ENCODE measurements around the gene F7. TPM values are rescaled to one million over a fixed set of nuclear protein-coding genes. Genes with fewer than 3 reads are reported as not detected.
"Not testable (repeated sequence)": the region's sequence is repeated elsewhere in the genome, so short reads cannot be mapped to it uniquely, and the experiment has no call there.

F7 gene
- polyA plus RNA-seq, 1 experiment: 0.06 TPM

DNA sequence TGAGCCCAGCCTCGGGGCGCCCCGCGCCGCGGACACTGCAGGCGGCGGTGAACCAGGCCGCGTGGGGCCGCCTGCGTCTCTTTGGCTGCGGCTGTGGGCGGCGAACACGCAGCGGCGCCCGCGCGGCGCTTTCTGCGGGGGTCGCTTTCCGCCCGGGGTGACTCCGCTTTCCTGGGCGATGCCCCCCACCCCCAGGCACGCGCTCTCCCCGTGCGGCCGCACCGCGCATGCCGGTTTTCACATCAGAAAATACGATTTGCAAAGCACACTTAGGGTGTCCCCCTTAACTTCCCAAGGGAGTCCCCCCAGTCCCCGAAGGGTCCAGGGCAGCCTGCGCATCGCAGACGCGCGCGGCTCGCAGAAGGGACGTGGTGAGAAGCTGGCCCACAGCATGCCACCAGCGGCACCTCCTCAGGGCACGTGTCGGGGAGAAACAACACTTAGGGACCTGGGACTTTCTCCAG, 5.3 kb downstream of the F7 start:
- no peak overlapping the region for H3K27ac ChIP-seq (ENCODE audit: low read depth, low read length)

GRCh38 chr13:113111821-113112220, 6.2 kb downstream of the F7 start:
- H3K27me3 ChIP-seq (ENCODE audit: control insufficient read depth, insufficient read depth, low read length): peaks cover 22% of the 10 kb centered on the region
- DNase-seq (ENCODE audit: low read depth, low spot score); CTCF ChIA-PET; POLR2A ChIA-PET; H3K27ac ChIP-seq (ENCODE audit: low read depth, low read length); H3K4me3 ChIP-seq (ENCODE audit: low read depth, low read length): not testable (repeated sequence)
- peaks cover 27% of the 10 kb centered on the region for H3K9me3 ChIP-seq (ENCODE audit: control insufficient read depth, insufficient read depth, low read length)

More for the DNA sequence above, 5.3 kb downstream of the F7 start:
- peak overlapping the region; percentile 41 for H3K4me3 ChIP-seq (ENCODE audit: low read depth, low read length)
- peaks cover 22% of the 10 kb centered on the region for H3K27me3 ChIP-seq (ENCODE audit: control insufficient read depth, insufficient read depth, low read length)
- ChIA-PET CTCF (no interaction called here), POLR2A (no interaction called here)
- no peak for DNase-seq (ENCODE audit: low read depth, low spot score)
- peaks cover 30% of the 10 kb centered on the region for H3K9me3 ChIP-seq (ENCODE audit: control insufficient read depth, insufficient read depth, low read length)
- TF ChIP-seq, protein P1, sequence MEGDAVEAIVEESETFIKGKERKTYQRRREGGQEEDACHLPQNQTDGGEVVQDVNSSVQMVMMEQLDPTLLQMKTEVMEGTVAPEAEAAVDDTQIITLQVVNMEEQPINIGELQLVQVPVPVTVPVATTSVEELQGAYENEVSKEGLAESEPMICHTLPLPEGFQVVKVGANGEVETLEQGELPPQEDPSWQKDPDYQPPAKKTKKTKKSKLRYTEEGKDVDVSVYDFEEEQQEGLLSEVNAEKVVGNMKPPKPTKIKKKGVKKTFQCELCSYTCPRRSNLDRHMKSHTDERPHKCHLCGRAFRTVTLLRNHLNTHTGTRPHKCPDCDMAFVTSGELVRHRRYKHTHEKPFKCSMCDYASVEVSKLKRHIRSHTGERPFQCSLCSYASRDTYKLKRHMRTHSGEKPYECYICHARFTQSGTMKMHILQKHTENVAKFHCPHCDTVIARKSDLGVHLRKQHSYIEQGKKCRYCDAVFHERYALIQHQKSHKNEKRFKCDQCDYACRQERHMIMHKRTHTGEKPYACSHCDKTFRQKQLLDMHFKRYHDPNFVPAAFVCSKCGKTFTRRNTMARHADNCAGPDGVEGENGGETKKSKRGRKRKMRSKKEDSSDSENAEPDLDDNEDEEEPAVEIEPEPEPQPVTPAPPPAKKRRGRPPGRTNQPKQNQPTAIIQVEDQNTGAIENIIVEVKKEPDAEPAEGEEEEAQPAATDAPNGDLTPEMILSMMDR (IDR thresholded peaks at IDR 0.05; ENCODE audit: low read depth, low read length): no peak

GRCh38 chr13:113112475-113112874, 6.9 kb downstream of the F7 start:
- H3K27ac ChIP-seq (ENCODE audit: low read depth, low read length); POLR2A ChIA-PET; H3K4me3 ChIP-seq (ENCODE audit: low read depth, low read length); DNase-seq (ENCODE audit: low read depth, low spot score); CTCF ChIA-PET: not testable (repeated sequence)
- peaks cover 24% of the 10 kb centered on the region for H3K9me3 ChIP-seq (ENCODE audit: control insufficient read depth, insufficient read depth, low read length)
- peaks cover 22% of the 10 kb centered on the region for H3K27me3 ChIP-seq (ENCODE audit: control insufficient read depth, insufficient read depth, low read length)

- CTCF ChIA-PET: no interaction called here
- Histone ChIP-seq H3K27ac (ENCODE audit: low read depth, low read length) (no peak overlapping the region), H3K27me3 (ENCODE audit: control insufficient read depth, insufficient read depth, low read length) (peaks cover 22% of the 10 kb centered on the region), H3K4me3 (ENCODE audit: low read depth, low read length) (no peak overlapping the region), H3K9me3 (ENCODE audit: control insufficient read depth, insufficient read depth, low read length) (peaks cover 17% of the 10 kb centered on the region)
- POLR2A ChIA-PET: no interaction called here
- TF ChIP-seq, protein P1 (IDR thresholded peaks at IDR 0.05; ENCODE audit: low read depth, low read length): no peak
- DNase-seq (ENCODE audit: low read depth, low spot score): no peak
Observed at GRCh38 chr13:113112893-113113845, 7.6 kb downstream of the F7 start.

DNA sequence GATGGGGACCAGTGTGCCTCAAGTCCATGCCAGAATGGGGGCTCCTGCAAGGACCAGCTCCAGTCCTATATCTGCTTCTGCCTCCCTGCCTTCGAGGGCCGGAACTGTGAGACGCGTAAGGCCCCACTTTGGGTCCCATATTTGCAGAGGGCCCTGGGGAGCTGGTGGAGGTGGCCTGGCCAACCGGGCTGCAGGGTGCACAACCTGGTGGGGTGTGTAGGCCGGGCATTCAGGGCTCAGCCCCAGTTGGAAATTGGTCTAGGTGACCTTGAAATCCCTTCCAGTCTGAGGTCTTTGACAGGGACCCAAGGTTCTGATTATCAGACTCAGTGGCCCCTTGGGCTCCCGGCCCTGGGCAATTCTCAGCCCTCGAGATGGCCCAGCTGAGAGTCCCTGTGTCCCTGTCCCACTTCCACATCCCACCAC, 8.3 kb downstream of the F7 start:
- Histone ChIP-seq H3K27me3 (ENCODE audit: control insufficient read depth, insufficient read depth, low read length) (peaks cover 22% of the 10 kb centered on the region), H3K9me3 (ENCODE audit: control insufficient read depth, insufficient read depth, low read length) (peaks cover 11% of the 10 kb centered on the region; the same call in 1 of the 2 replicates), H3K27ac (ENCODE audit: low read depth, low read length) (no peak overlapping the region), H3K4me3 (ENCODE audit: low read depth, low read length) (no peak overlapping the region)
- ChIA-PET POLR2A (no interaction called here), CTCF (no interaction called here)
- DNase-seq (ENCODE audit: low read depth, low spot score): no peak
- TF ChIP-seq, protein P1 (IDR thresholded peaks at IDR 0.05; ENCODE audit: low read depth, low read length): no peak
